Body of pancreas (tissue), 4 donors: ENCODE results near the gene SERPINA4. TPM values are rescaled to one million over a fixed set of nuclear protein-coding genes. Genes with fewer than 3 reads are reported as not detected.

Experiments used
- ATAC-seq: fragments of 150-250 bp; one replicate; pipeline ENCODE4 v1.9.1; 2016
- DNase-seq, 4 donors: peaks; one replicate each; pipeline ENCODE4 v3.0.0-alpha.2; 2019
- H3K27ac ChIP-seq, 4 donors: fragments of 200-600 bp; sonication (generic); 1 replicate in 3 of 4; 2 replicates in 1 of 4; pipeline versions ENCODE4 v1.5.1 to v1.6.1; 2016 to 2019; ENCODE audit warnings: mild to moderate bottlenecking in 1 of 4, mixed read lengths in 1 of 4, moderate library complexity in 1 of 4
- H3K27me3 ChIP-seq, 2 donors: fragments of 200-600 bp; sonication (generic); one replicate each; pipeline ENCODE4 v1.6.0; 2016; ENCODE audit warnings: mild to moderate bottlenecking in 1 of 2
- H3K36me3 ChIP-seq, 2 donors: fragments of 200-600 bp; sonication (generic); replicated peaks in 1 of 2; 2 replicates each; pipeline ENCODE4 v1.5.1; 2016; ENCODE audit warnings: low read depth in 2 of 2; ENCODE audit not compliant: insufficient read depth in 1 of 2
- H3K4me1 ChIP-seq: fragments of 200-600 bp; sonication (generic); one replicate; pipeline ENCODE4 v1.6.0; 2016
- H3K4me3 ChIP-seq, 2 donors: fragments of 200-600 bp; sonication (generic); 1 replicate in 1 of 2; 2 replicates in 1 of 2; pipeline ENCODE4 v1.5.1; 2016 to 2019
- H3K9me3 ChIP-seq, 3 donors: fragments of 200-600 bp; sonication (generic); 1 replicate in 2 of 3; 2 replicates in 1 of 3; pipeline ENCODE4 v1.5.1; 2016
- POLR2A ChIP-seq, 3 donors: fragments of 450-650 bp; IDR thresholded peaks; one replicate each; pipeline ENCODE4 v1.6.1; 2016; ENCODE audit warnings: antibody characterized with exemption in 3 of 3, mild to moderate bottlenecking in 2 of 3
- WGBS, 2 donors: methylation state at CpG; one replicate each; pipeline ENCODE4 v1.1.5; 2017; 5-methylcytosine and 5-hydroxymethylcytosine counted together
- intact Hi-C: fragments of 100-400 bp; cut with DNase I; formaldehyde crosslinking; loops from one replicate; pipeline ENCODE4 v1.15.1; 2023
- total RNA-seq, 2 donors: library from RNA; depleted of rRNA; stranded (reverse); fragments of >200 nt; gene quantifications; one replicate each; pipeline ENCODE4 v1.1.0, GENCODE V29; 2016
- TF ChIP-seq, protein P1 (sequence below), 7 experiments: fragments of 450-650 bp in 4 of 7; fragments of 200-600 bp in 3 of 7; sonication (generic) in 3 of 7; IDR thresholded peaks; one replicate each; pipeline ENCODE4 v1.5.1; 2016 to 2019; ENCODE audit warnings: antibody characterized with exemption in 7 of 7

Gene SERPINA4
- total RNA-seq, 2 donors from 2014 or later: 42.8 to 57.6 TPM

GRCh38 chr14:94543449-94544124 lies 17.7 kb upstream of the SERPINA4 start:
- DNase-seq (peak in 3 of 4 donors; percentile 21 to 56 (median 37)), ATAC-seq (peak; percentile 41)
- no peak overlapping the region for H3K27ac ChIP-seq
- intact Hi-C loops: no loop called here
- H3K4me1 ChIP-seq: peaks cover 20% of the 10 kb centered on the region
- no peaks in the 10 kb centered on the region for H3K36me3 ChIP-seq
- WGBS, 2 donors: 60 to 66% methylated on average over 15 of the region's 15 CpGs
- no peak overlapping the region for H3K4me3 ChIP-seq
- H3K27me3 ChIP-seq: no peaks in the 10 kb centered on the region
- peaks cover 0 to 3% (median 0%) of the 10 kb centered on the region in 3 donors for H3K9me3 ChIP-seq
- TF ChIP-seq POLR2A (IDR thresholded peaks at IDR 0.05): no peak
- TF ChIP-seq, protein P1, sequence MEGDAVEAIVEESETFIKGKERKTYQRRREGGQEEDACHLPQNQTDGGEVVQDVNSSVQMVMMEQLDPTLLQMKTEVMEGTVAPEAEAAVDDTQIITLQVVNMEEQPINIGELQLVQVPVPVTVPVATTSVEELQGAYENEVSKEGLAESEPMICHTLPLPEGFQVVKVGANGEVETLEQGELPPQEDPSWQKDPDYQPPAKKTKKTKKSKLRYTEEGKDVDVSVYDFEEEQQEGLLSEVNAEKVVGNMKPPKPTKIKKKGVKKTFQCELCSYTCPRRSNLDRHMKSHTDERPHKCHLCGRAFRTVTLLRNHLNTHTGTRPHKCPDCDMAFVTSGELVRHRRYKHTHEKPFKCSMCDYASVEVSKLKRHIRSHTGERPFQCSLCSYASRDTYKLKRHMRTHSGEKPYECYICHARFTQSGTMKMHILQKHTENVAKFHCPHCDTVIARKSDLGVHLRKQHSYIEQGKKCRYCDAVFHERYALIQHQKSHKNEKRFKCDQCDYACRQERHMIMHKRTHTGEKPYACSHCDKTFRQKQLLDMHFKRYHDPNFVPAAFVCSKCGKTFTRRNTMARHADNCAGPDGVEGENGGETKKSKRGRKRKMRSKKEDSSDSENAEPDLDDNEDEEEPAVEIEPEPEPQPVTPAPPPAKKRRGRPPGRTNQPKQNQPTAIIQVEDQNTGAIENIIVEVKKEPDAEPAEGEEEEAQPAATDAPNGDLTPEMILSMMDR (IDR thresholded peaks at IDR 0.05): peak in 3 of 7 experiments; percentile 14 to 23 (median 18)

GRCh38 chr14:94544726-94545125 lies 16.5 kb upstream of the SERPINA4 start:
- Histone ChIP-seq H3K27ac (no peak overlapping the region), H3K4me3 (no peak overlapping the region), H3K9me3 (peaks cover 0 to 3% (median 0%) of the 10 kb centered on the region in 3 donors), H3K4me1 (peaks cover 20% of the 10 kb centered on the region), H3K36me3 (no peaks in the 10 kb centered on the region), H3K27me3 (no peaks in the 10 kb centered on the region)
- DNase-seq (no peak), ATAC-seq (no peak)
- 75 to 77% methylated on average over 7 of the region's 7 CpGs for WGBS, 2 donors
- TF ChIP-seq, protein P1 (IDR thresholded peaks at IDR 0.05): no peak
- no peak for TF ChIP-seq POLR2A (IDR thresholded peaks at IDR 0.05)
- intact Hi-C loops: loop anchor here (5.0 kb wide), 1 partner anchor 107 kb away; no protein-coding TSS in a partner anchor

DNA sequence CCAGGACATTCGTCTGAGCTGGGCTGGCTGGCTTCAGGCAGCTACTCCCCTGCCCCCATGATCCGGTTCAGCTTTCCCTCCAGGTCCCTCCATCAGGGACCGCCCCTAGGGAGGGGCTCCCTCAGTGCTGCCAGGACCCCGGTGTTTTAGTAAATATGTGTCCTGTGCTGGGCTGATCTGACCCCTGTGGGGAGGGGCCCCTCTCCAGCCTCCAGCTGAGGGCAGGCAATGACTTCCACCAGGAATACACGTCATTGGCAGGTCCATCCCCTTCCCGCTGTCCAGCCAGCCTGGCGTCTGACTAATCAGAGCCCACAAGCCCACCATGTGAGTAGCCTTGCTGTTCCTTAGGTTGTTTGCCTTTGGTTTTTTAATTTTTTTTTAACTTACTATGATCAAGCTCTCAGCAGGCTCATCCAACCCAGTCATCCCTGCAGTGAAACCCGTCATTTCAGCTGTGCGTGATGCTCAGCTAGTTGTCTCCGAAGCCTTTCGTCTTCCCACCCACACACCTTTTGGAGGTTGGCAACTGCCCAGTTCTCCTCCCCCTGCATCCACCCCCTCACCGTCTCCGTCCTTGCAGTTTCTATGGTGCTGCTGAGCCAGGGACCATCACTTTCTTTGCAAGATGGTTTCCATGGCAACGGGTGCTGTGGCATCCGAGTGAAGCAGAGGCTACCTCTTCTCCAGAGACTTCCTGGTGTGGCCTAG lies 16.0 kb upstream of the SERPINA4 start:
- WGBS, 2 donors: 76 to 81% methylated on average over 12 to 15 of the region's 15 CpGs
- ATAC-seq: no peak
- H3K4me1 ChIP-seq: peaks cover 14% of the 10 kb centered on the region
- DNase-seq: no peak
- no peak overlapping the region for H3K27ac ChIP-seq
- H3K36me3 ChIP-seq: no peaks in the 10 kb centered on the region
- H3K27me3 ChIP-seq: no peaks in the 10 kb centered on the region
- no peak overlapping the region for H3K4me3 ChIP-seq
- TF ChIP-seq POLR2A (IDR thresholded peaks at IDR 0.05): no peak
- TF ChIP-seq, protein P1 (IDR thresholded peaks at IDR 0.05): no peak
- intact Hi-C loops: loop anchor here (5.0 kb wide), 1 partner anchor 108 kb away; no protein-coding TSS in a partner anchor
- H3K9me3 ChIP-seq: peaks cover 0 to 3% (median 0%) of the 10 kb centered on the region in 3 donors

GRCh38 chr14:94547151-94547680 lies 14.0 kb upstream of the SERPINA4 start:
- DNase-seq: no peak

More at GRCh38 chr14:94547151-94547680, 14.0 kb upstream of the SERPINA4 start:
- intact Hi-C loops: loop anchor here (5.0 kb wide), 1 partner anchor 110 kb away; no protein-coding TSS in a partner anchor
- ATAC-seq: no peak
- TF ChIP-seq, protein P1 (IDR thresholded peaks at IDR 0.05): no peak
- no peak for TF ChIP-seq POLR2A (IDR thresholded peaks at IDR 0.05)
- Histone ChIP-seq H3K27ac (no peak overlapping the region), H3K4me1 (peaks cover 8% of the 10 kb centered on the region), H3K27me3 (no peaks in the 10 kb centered on the region), H3K4me3 (no peak overlapping the region), H3K36me3 (no peaks in the 10 kb centered on the region), H3K9me3 (peaks cover 0 to 3% (median 0%) of the 10 kb centered on the region in 3 donors)
- 88 to 95% methylated on average over 8 of the region's 8 CpGs for WGBS, 2 donors
